ENCODE measurements around the gene KANSL1. TPM values are rescaled to one million over a fixed set of nuclear protein-coding genes. Genes with fewer than 3 reads are reported as not detected.

The KANSL1 gene
- total RNA-seq, 1 experiment from 2014 or later: 47.6 TPM

DNA sequence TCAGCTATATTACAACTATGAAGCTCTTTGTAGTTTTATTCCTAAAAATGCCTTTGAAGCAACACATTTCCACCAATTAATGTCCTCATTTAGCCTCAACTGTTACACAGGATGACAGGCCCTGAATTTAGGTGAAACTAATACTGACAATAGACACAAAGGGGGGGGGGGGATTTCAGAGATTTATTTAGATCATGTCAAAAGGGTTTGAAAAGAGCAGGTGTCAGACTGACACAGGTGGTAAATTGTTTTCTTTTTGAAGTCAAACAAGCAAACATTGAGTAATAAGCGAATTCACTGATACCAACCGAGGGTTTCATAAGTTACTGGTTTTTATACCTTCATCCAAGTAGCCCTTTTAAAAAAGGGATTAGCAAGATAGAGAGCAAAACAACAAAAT lies 40.8 kb downstream of the KANSL1 start:
- Histone ChIP-seq H3K9me2 (replicated peaks; ENCODE audit: low read length) (no peaks in the 10 kb centered on the region), H3K36me3 (ENCODE audit: low read depth, low read length) (no peaks in the 10 kb centered on the region), H3K9ac (ENCODE audit: low read length) (no peak overlapping the region), H3K4me3 (ENCODE audit: low read length) (no peak overlapping the region), H3K27me3 (ENCODE audit: low read length) (no peaks in the 10 kb centered on the region), H3K9me3 (ENCODE audit: low read length) (no peaks in the 10 kb centered on the region), H3K79me2 (ENCODE audit: low read length) (peaks cover 98% of the 10 kb centered on the region), H4K20me1 (ENCODE audit: low read length) (peaks cover 86% of the 10 kb centered on the region), H3F3A (ENCODE audit: low read length, unreplicated experiment) (peaks cover 4% of the 10 kb centered on the region), H3K4me1 (ENCODE audit: insufficient read depth, low read length) (peaks cover 22% of the 10 kb centered on the region), H3K4me2 (ENCODE audit: low read length) (no peak overlapping the region), H2AFZ (ENCODE audit: low read length) (no peak overlapping the region), H3K27ac (ENCODE audit: low read length) (no peak overlapping the region)
- CTCF ChIA-PET: interaction anchor here (0.6 kb wide), 1 partner anchor 41 kb away, joined by 4 read pairs; the partner anchor contains the start of gene KANSL1
- TF ChIP-seq EZH2phosphoT487 (IDR thresholded peaks at IDR 0.05; ENCODE audit: borderline replicate concordance, low read length): no peak
- TF ChIP-seq EZH2 (IDR thresholded peaks at IDR 0.05; ENCODE audit: low read length, unreplicated experiment): no peak
- TF ChIP-seq, protein P1, sequence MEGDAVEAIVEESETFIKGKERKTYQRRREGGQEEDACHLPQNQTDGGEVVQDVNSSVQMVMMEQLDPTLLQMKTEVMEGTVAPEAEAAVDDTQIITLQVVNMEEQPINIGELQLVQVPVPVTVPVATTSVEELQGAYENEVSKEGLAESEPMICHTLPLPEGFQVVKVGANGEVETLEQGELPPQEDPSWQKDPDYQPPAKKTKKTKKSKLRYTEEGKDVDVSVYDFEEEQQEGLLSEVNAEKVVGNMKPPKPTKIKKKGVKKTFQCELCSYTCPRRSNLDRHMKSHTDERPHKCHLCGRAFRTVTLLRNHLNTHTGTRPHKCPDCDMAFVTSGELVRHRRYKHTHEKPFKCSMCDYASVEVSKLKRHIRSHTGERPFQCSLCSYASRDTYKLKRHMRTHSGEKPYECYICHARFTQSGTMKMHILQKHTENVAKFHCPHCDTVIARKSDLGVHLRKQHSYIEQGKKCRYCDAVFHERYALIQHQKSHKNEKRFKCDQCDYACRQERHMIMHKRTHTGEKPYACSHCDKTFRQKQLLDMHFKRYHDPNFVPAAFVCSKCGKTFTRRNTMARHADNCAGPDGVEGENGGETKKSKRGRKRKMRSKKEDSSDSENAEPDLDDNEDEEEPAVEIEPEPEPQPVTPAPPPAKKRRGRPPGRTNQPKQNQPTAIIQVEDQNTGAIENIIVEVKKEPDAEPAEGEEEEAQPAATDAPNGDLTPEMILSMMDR (conservative IDR thresholded peaks at IDR 0.05; ENCODE audit: low read depth, low read length): no peak
- no TSS peak for BruUV-seq (replicated peaks)
- ATAC-seq (no peak), DNase-seq (no peak)
- POLR2A ChIA-PET (ENCODE audit: unreplicated experiment): no interaction called here
- intact Hi-C loops (cut with micrococcal nuclease): loop anchor here (5.0 to 10.0 kb wide), 3 partner anchors 45 to 108 kb away; no protein-coding TSS in a partner anchor

DNA sequence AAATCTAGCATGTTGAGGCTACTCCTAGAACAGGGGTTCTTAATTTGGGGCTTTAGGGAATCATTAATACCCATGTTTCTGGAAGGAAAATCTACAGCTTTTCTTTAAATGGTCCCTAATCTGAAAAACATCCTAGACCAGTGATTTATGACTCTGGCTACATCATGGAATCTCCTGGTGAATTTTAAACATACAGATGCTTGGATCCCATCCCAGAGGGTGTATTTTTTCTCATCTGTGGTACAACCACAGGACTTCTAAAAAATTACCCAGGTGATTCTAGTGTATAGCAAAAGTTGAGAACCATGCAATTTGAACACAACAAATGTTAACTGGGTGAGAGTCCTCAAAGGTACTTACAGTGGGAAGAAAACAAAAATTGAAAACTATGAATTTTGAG lies 41.5 kb downstream of the KANSL1 start:
- Histone ChIP-seq H4K20me1 (ENCODE audit: low read length) (peaks cover 79% of the 10 kb centered on the region), H3F3A (ENCODE audit: low read length, unreplicated experiment) (peaks cover 5% of the 10 kb centered on the region), H3K4me2 (ENCODE audit: low read length) (no peak overlapping the region), H3K9ac (ENCODE audit: low read length) (no peak overlapping the region), H3K79me2 (ENCODE audit: low read length) (peaks cover 98% of the 10 kb centered on the region), H3K9me3 (ENCODE audit: low read length) (no peaks in the 10 kb centered on the region), H3K27me3 (ENCODE audit: low read length) (no peaks in the 10 kb centered on the region), H3K4me1 (ENCODE audit: insufficient read depth, low read length) (peaks cover 22% of the 10 kb centered on the region), H3K4me3 (ENCODE audit: low read length) (no peak overlapping the region), H3K36me3 (ENCODE audit: low read depth, low read length) (no peaks in the 10 kb centered on the region), H2AFZ (ENCODE audit: low read length) (no peak overlapping the region), H3K9me2 (replicated peaks; ENCODE audit: low read length) (no peaks in the 10 kb centered on the region), H3K27ac (ENCODE audit: low read length) (no peak overlapping the region)
- ATAC-seq (no peak), DNase-seq (no peak)
- CTCF ChIA-PET: no interaction called here
- TF ChIP-seq, protein P1 (conservative IDR thresholded peaks at IDR 0.05; ENCODE audit: low read depth, low read length): no peak
- TF ChIP-seq EZH2 (IDR thresholded peaks at IDR 0.05; ENCODE audit: low read length, unreplicated experiment) (no peak), EZH2phosphoT487 (IDR thresholded peaks at IDR 0.05; ENCODE audit: borderline replicate concordance, low read length) (no peak)
- intact Hi-C loops (cut with micrococcal nuclease): loop anchor here (5.0 to 10.0 kb wide), 3 partner anchors 44 to 107 kb away; no protein-coding TSS in a partner anchor
- POLR2A ChIA-PET (ENCODE audit: unreplicated experiment): interaction anchor here (0.5 kb wide), 1 partner anchor 14 kb away, joined by 10 read pairs; no protein-coding TSS in a partner anchor
- BruUV-seq (replicated peaks): no TSS peak

DNA sequence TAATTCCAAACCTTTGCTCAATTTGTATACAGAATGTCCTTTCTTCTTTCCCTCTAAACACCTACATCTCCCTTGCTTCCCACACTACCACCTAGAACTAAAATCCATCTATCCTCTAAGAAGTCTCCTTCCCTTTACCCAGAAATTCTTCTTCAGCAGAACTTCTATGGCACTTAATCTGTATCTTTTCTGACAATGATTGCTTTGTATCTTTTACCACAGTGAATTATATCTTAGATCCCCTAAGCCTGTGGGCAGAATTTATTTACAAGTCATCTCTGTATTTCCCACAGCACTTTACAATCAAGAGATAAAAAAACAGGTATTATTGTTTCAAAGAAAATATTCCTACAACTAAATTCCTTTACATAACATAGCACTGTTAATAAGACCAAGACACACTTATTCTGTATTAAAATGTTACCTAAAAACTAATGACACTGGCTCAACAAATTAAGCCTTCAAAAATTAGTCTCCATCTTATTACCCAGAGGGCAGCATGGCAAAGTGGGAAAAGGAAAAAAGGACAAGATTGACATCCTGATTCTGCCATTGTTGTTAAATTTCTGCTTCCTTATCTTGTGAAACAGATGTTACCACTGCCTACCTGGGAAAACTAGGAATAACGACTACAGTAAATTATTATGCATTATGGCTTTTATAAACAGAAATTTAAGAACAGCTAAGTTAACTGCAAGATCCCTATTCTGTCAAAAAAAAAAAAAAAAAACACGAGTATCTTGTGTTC lies 42.8 kb downstream of the KANSL1 start:
- Histone ChIP-seq H4K20me1 (ENCODE audit: low read length) (peaks cover 78% of the 10 kb centered on the region), H3K9me3 (ENCODE audit: low read length) (no peaks in the 10 kb centered on the region), H3K9me2 (replicated peaks; ENCODE audit: low read length) (no peaks in the 10 kb centered on the region), H3F3A (ENCODE audit: low read length, unreplicated experiment) (peaks cover 5% of the 10 kb centered on the region), H3K27me3 (ENCODE audit: low read length) (no peaks in the 10 kb centered on the region), H3K36me3 (ENCODE audit: low read depth, low read length) (no peaks in the 10 kb centered on the region), H3K4me2 (ENCODE audit: low read length) (no peak overlapping the region), H3K79me2 (ENCODE audit: low read length) (peaks cover 98% of the 10 kb centered on the region), H3K4me3 (ENCODE audit: low read length) (no peak overlapping the region), H2AFZ (ENCODE audit: low read length) (no peak overlapping the region), H3K9ac (ENCODE audit: low read length) (no peak overlapping the region), H3K27ac (ENCODE audit: low read length) (no peak overlapping the region), H3K4me1 (ENCODE audit: insufficient read depth, low read length) (peaks cover 20% of the 10 kb centered on the region)
- intact Hi-C loops (cut with micrococcal nuclease): loop anchor here (5.0 to 10.0 kb wide), 3 partner anchors 43 to 106 kb away; no protein-coding TSS in a partner anchor
- no TSS peak for BruUV-seq (replicated peaks)
- no peak for DNase-seq
- ChIA-PET POLR2A (ENCODE audit: unreplicated experiment) (no interaction called here), CTCF (no interaction called here)
- no peak for ATAC-seq
- TF ChIP-seq EZH2 (IDR thresholded peaks at IDR 0.05; ENCODE audit: low read length, unreplicated experiment): no peak
- TF ChIP-seq, protein P1 (conservative IDR thresholded peaks at IDR 0.05; ENCODE audit: low read depth, low read length): no peak
- TF ChIP-seq EZH2phosphoT487 (IDR thresholded peaks at IDR 0.05; ENCODE audit: borderline replicate concordance, low read length): no peak

Measured in PC-3 (cell line).